B cell (primary cell): ENCODE data around the gene KMT2A. TPM values are rescaled to one million over a fixed set of nuclear protein-coding genes. Genes with fewer than 3 reads are reported as not detected.
A peak's percentile ranks its signal among the peaks of the same experiment; 100 is the strongest.

Experiments
- ATAC-seq: fragments of 200-7000 bp; cut with Tn5 transposase; one replicate; pipeline ENCODE4 v1.10.0; 2021; ENCODE audit warnings: low read depth, mild to moderate bottlenecking, moderate number of reproducible peaks, moderate library complexity
- CTCF ChIA-PET: fragments of 350-600 bp; sonication (Branson Sonifier 250); formaldehyde crosslinking; loops from one replicate; lab custom pipeline; 2021; ENCODE audit warnings: antibody characterized with exemption, inconsistent platforms; lab: Charles Lee
- POLR2A ChIA-PET: fragments of 350-600 bp; sonication (Branson Sonifier 250); formaldehyde crosslinking; loops from one replicate; lab custom pipeline; 2021; ENCODE audit warnings: antibody characterized with exemption; lab: Charles Lee
- DNase-seq: peaks from one replicate; pipeline ENCODE4 v3.0.0; 2013
- H2AFZ ChIP-seq: 2 replicates; pipeline ENCODE4 v1.6.1; 2012; ENCODE audit warnings: mild to moderate bottlenecking, low read depth, low read length; ENCODE audit not compliant: insufficient read depth, poor library complexity, severe bottlenecking
- H3K27ac ChIP-seq, 2 donors: 1 replicate in 1 of 2; 2 replicates in 1 of 2; pipeline ENCODE4 v1.5.1; 2012 to 2013; ENCODE audit warnings: low read length in 2 of 2, mild to moderate bottlenecking in 2 of 2, moderate library complexity in 1 of 2
- H3K27me3 ChIP-seq, 4 experiments: fragments of 200-600 bp in 1 of 4; sonication (generic) in 1 of 4; replicated peaks in 1 of 4; 1 replicate in 2 of 4; 2 replicates in 2 of 4; pipeline versions ENCODE4 v1.6.1 to v1.7.0; 2013 to 2016; ENCODE audit warnings: low read length in 3 of 4, mild to moderate bottlenecking in 2 of 4, mixed read lengths in 1 of 4, moderate library complexity in 1 of 4; ENCODE audit not compliant: insufficient read depth in 4 of 4, control insufficient read depth in 3 of 4; ENCODE audit errors: control extremely low read depth in 1 of 4
- H3K36me3 ChIP-seq, 2 experiments: replicated peaks in 1 of 2; 1 replicate in 1 of 2; 2 replicates in 1 of 2; pipeline versions ENCODE4 v1.6.1 to v1.7.1; 2013; ENCODE audit warnings: low read length in 1 of 2; ENCODE audit not compliant: insufficient read depth in 2 of 2, control insufficient read depth in 1 of 2; ENCODE audit errors: control extremely low read depth in 1 of 2, extremely low read depth in 1 of 2
- H3K4me1 ChIP-seq, 2 donors: fragments of 200-600 bp in 1 of 2; sonication (generic) in 1 of 2; 1 replicate in 1 of 2; 2 replicates in 1 of 2; pipeline versions ENCODE4 v1.5.1 to v1.6.1; 2013 to 2017; ENCODE audit warnings: low read length in 2 of 2; ENCODE audit not compliant: control insufficient read depth in 2 of 2, insufficient read depth in 2 of 2
- H3K4me2 ChIP-seq: replicated peaks from 2 replicates; pipeline ENCODE3; 2012; ENCODE audit warnings: mild to moderate bottlenecking, low read depth, low read length; ENCODE audit not compliant: poor library complexity, severe bottlenecking
- H3K4me3 ChIP-seq, 5 experiments: fragments of 200-600 bp in 1 of 5; sonication (generic) in 1 of 5; 1 replicate in 3 of 5; 2 replicates in 2 of 5; pipeline versions ENCODE4 v1.5.1 to v1.7.0; 2011 to 2016; ENCODE audit warnings: low read length in 4 of 5, mild to moderate bottlenecking in 4 of 5, low read depth in 2 of 5, control low read depth in 1 of 5, moderate library complexity in 1 of 5; ENCODE audit not compliant: insufficient read depth in 1 of 5; ENCODE audit errors: control extremely low read depth in 1 of 5, extremely low read depth in 1 of 5
- H3K79me2 ChIP-seq: fragments of 200-600 bp; sonication (generic); one replicate; pipeline ENCODE4 v1.6.0; 2016; ENCODE audit warnings: low read length; ENCODE audit not compliant: control insufficient read depth, insufficient read depth
- H3K9ac ChIP-seq: fragments of 200-600 bp; sonication (generic); 2 replicates; pipeline ENCODE4 v1.6.1; 2017; ENCODE audit warnings: mild to moderate bottlenecking, low read length, moderate library complexity
- H3K9me3 ChIP-seq, 3 donors: one replicate each; pipeline versions ENCODE4 v1.6.1 to v1.7.1; 2013; ENCODE audit warnings: low read length in 2 of 3; ENCODE audit not compliant: control insufficient read depth in 2 of 3, insufficient read depth in 1 of 3; ENCODE audit errors: control extremely low read depth in 1 of 3
- H4K20me1 ChIP-seq: 2 replicates; pipeline ENCODE4 v1.6.0; 2012; ENCODE audit warnings: mild to moderate bottlenecking, low read length; ENCODE audit not compliant: insufficient read depth, control insufficient read depth, poor library complexity, severe bottlenecking
- H3K27ac Mint-ChIP-seq: one replicate; pipeline ENCODE4 v1.8.0; 2021; ENCODE audit warnings: mixed read lengths
- H3K27me3 Mint-ChIP-seq: one replicate; pipeline ENCODE4 v1.8.0; 2021; ENCODE audit warnings: mixed read lengths
- H3K4me1 Mint-ChIP-seq: one replicate; pipeline ENCODE4 v1.8.0; 2021; ENCODE audit warnings: mixed read lengths
- H3K4me3 Mint-ChIP-seq: one replicate; pipeline ENCODE4 v1.8.0; 2021; ENCODE audit warnings: mixed read lengths
- H3K9me3 Mint-ChIP-seq: one replicate; pipeline ENCODE4 v1.8.0; 2022; ENCODE audit warnings: mixed read lengths; ENCODE audit not compliant: insufficient read depth
- EZH2 ChIP-seq: IDR thresholded peaks from 2 replicates; pipeline ENCODE4 v1.6.1; 2012; ENCODE audit warnings: borderline replicate concordance, low read depth, mild to moderate bottlenecking, moderate library complexity, low read length; ENCODE audit not compliant: insufficient read depth, poor library complexity, severe bottlenecking
- WGBS: methylation state at CpG from one replicate; pipeline ENCODE4 v1.1.5; 2013; ENCODE audit warnings: missing lambda C conversion rate; ENCODE audit not compliant: insufficient coverage; 5-methylcytosine and 5-hydroxymethylcytosine counted together
- intact Hi-C: fragments of 100-400 bp; cut with micrococcal nuclease; formaldehyde crosslinking; loops from one replicate; pipeline ENCODE4 v1.10.0; 2022
- polyA plus RNA-seq: library from polyadenylated mRNA; depleted of rRNA; stranded (reverse); fragments of >200 nt; gene quantifications from 2 replicates; pipeline ENCODE4 v1.2.3, GENCODE V29; 2012
- total RNA-seq, 2 donors: library from RNA; stranded (reverse); fragments of 120-200 nt in 1 of 2; gene quantifications; 1 replicate in 1 of 2; 2 replicates in 1 of 2; pipeline versions ENCODE4 v1.2.3 to v1.2.4, GENCODE V29; 2013 to 2022
- TF ChIP-seq, protein P1 (sequence below): fragments of 200-600 bp; IDR thresholded peaks from one replicate; pipeline ENCODE4 v1.8.0; 2022; ENCODE audit warnings: antibody characterized with exemption, mild to moderate bottlenecking

KMT2A gene
- total and polyA plus RNA-seq, 2 donors (not counting 1 experiment from before 2014, with no cell fraction given) = 32.1 to 175 TPM

DNA sequence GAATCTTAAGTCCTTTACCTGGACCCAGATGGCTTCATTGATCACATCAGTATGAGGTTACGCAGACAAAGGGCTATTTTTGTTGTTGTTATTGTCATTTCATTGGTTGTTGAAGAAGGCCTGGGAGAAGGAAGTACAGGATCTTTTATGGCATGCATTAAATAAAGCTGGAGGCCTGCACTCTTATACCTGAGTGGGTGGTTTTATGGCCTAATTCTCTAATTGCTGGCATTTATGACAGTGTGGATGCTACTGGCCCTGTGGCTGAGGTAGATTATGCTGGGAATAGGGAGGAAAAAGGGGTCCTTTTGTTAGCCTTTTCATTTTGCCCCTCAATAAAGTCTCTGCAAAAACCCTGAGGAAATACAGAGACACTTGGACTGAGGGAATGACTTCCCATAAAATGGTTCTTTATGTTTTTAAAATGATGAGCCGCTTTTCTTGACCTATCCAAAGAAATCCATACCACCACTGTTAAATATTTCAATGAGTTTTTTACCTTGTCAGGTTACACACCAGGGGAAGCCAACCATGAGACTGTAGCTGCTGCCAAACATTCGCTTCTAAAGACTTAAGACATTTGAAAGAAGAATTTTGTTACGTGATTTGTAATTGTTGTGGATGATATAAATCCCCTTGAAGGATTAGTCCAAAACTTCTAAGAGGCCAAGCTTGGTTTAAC, 6.8 kb downstream of the KMT2A start:
- H3K27me3 Mint-ChIP-seq = no peaks in the 10 kb centered on the region
- ATAC-seq (no peak), DNase-seq (no peak)
- no peaks in the 10 kb centered on the region for H3K9me3 Mint-ChIP-seq
- no peaks in the 10 kb centered on the region for H3K27me3 ChIP-seq
- intact Hi-C loops = loop anchor here (1.0 kb wide), 1 partner anchor 8 kb away; no protein-coding TSS in a partner anchor
- ChIA-PET POLR2A (interaction anchor here (0.6 to 0.9 kb wide), 2 partner anchors 8 to 51 kb away, joined by 4 to 7 read pairs; no protein-coding TSS in a partner anchor), CTCF (interaction anchor here (1.0 to 2.2 kb wide), 3 partner anchors 7 to 204 kb away, joined by 3 to 7 read pairs (median 4); partner anchors contain the start of gene KMT2A)
- H3K36me3 ChIP-seq = peaks cover 0 to 11% of the 10 kb centered on the region in 2 experiments
- H4K20me1 ChIP-seq = peaks cover 96% of the 10 kb centered on the region
- H2AFZ ChIP-seq = no peak overlapping the region
- no peak overlapping the region for H3K9ac ChIP-seq
- H3K27ac Mint-ChIP-seq = peak overlapping the region; percentile 73
- no peak overlapping the region for H3K4me3 ChIP-seq
- TF ChIP-seq, protein P1, sequence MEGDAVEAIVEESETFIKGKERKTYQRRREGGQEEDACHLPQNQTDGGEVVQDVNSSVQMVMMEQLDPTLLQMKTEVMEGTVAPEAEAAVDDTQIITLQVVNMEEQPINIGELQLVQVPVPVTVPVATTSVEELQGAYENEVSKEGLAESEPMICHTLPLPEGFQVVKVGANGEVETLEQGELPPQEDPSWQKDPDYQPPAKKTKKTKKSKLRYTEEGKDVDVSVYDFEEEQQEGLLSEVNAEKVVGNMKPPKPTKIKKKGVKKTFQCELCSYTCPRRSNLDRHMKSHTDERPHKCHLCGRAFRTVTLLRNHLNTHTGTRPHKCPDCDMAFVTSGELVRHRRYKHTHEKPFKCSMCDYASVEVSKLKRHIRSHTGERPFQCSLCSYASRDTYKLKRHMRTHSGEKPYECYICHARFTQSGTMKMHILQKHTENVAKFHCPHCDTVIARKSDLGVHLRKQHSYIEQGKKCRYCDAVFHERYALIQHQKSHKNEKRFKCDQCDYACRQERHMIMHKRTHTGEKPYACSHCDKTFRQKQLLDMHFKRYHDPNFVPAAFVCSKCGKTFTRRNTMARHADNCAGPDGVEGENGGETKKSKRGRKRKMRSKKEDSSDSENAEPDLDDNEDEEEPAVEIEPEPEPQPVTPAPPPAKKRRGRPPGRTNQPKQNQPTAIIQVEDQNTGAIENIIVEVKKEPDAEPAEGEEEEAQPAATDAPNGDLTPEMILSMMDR = no peak
- TF ChIP-seq EZH2 = no peak
- H3K4me1 Mint-ChIP-seq = peaks cover 84% of the 10 kb centered on the region
- peaks cover 99% of the 10 kb centered on the region for H3K79me2 ChIP-seq
- H3K9me3 ChIP-seq = no peaks in the 10 kb centered on the region
- peaks cover 37 to 54% of the 10 kb centered on the region in 2 donors for H3K4me1 ChIP-seq
- peak overlapping the region in 1 of 2 donors; percentile 94 for H3K27ac ChIP-seq
- H3K4me2 ChIP-seq = peak overlapping the region; percentile 23
- 90% methylated on average over 1 of the region's 4 CpGs for WGBS
- peak overlapping the region; percentile 63 for H3K4me3 Mint-ChIP-seq
